Testis (tissue), 3 donors: ENCODE data around the gene HEG1. TPM values are rescaled to one million over a fixed set of nuclear protein-coding genes. Genes with fewer than 3 reads are reported as not detected.

ENCODE experiments used
- DNase-seq: peaks from one replicate; pipeline ENCODE4 v3.0.0-alpha.2; 2019
- H3K27ac ChIP-seq, 2 donors: fragments of 200-600 bp; sonication (generic); one replicate each; pipeline ENCODE4 v1.5.1; 2019
- H3K27me3 ChIP-seq: fragments of 200-600 bp; sonication (generic); one replicate; pipeline ENCODE4 v1.5.1; 2019
- H3K36me3 ChIP-seq: fragments of 200-600 bp; sonication (generic); one replicate; pipeline ENCODE4 v1.5.1; 2017; ENCODE audit warnings: low read depth; ENCODE audit errors: missing control alignments
- H3K4me1 ChIP-seq: fragments of 200-600 bp; sonication (generic); one replicate; pipeline ENCODE4 v1.5.1; 2019
- H3K4me3 ChIP-seq, 2 donors: fragments of 200-600 bp; sonication (generic); one replicate each; pipeline ENCODE4 v1.5.1; 2017 to 2019
- H3K9me3 ChIP-seq: fragments of 200-600 bp; sonication (generic); one replicate; pipeline ENCODE4 v1.5.1; 2017
- CTCF ChIP-seq, 3 experiments: fragments of 450-650 bp in 2 of 3; fragments of 200-600 bp in 1 of 3; sonication (generic) in 1 of 3; IDR thresholded peaks; one replicate each; pipeline ENCODE4 v1.5.1; 2016 to 2019; ENCODE audit warnings: antibody characterized with exemption in 3 of 3, mild to moderate bottlenecking in 2 of 3, moderate library complexity in 1 of 3
- POLR2A ChIP-seq: fragments of 450-650 bp; IDR thresholded peaks from one replicate; pipeline ENCODE4 v1.6.1; 2017; ENCODE audit warnings: antibody characterized with exemption, mild to moderate bottlenecking, moderate library complexity
- WGBS, 2 donors: methylation state at CpG; one replicate each; pipeline ENCODE4 v1.1.5; 2018; 5-methylcytosine and 5-hydroxymethylcytosine counted together
- intact Hi-C: fragments of 100-400 bp; cut with DNase I; formaldehyde crosslinking; loops from one replicate; pipeline ENCODE4 v1.15.1; 2023; ENCODE audit warnings: low total_unique reads
- polyA plus RNA-seq: library from polyadenylated mRNA; stranded (reverse); fragments of 350-450 nt; fragmentation: Illumina TruSeq; extraction: RNeasy Lipid Tissue Mini Kit (QIAGEN cat#74804); gene quantifications from one replicate; pipeline ENCODE4 v1.2.3, GENCODE V29; 2014; ENCODE audit warnings: low read depth, low replicate concordance; ENCODE audit not compliant: insufficient read depth
- total RNA-seq, 2 donors: library from RNA; depleted of rRNA; stranded (reverse); fragments of >200 nt; gene quantifications; one replicate each; pipeline ENCODE4 v1.2.3, GENCODE V29; 2016

The HEG1 gene
- total and polyA plus RNA-seq, 3 donors from 2014 or later, result 50.3 to 160 (median 120) TPM

GRCh38 chr3:124993466-124993865 is 62.3 kb downstream of the HEG1 start:
- intact Hi-C loops, result loop anchor here (10.0 kb wide), 1 partner anchor 171 kb away; no protein-coding TSS in a partner anchor
- no peak for DNase-seq
- H3K9me3 ChIP-seq, result no peaks in the 10 kb centered on the region
- WGBS, 2 donors, result 82 to 84% methylated on average over 7 of the region's 7 CpGs
- no peak overlapping the region for H3K27ac ChIP-seq
- H3K4me3 ChIP-seq, result no peak overlapping the region
- TF ChIP-seq POLR2A (no peak), CTCF (IDR thresholded peaks at IDR 0.05) (no peak)
- H3K4me1 ChIP-seq, result peaks cover 7% of the 10 kb centered on the region
- no peaks in the 10 kb centered on the region for H3K27me3 ChIP-seq
- no peaks in the 10 kb centered on the region for H3K36me3 ChIP-seq

- Histone ChIP-seq H3K27me3 (no peaks in the 10 kb centered on the region), H3K4me3 (no peak overlapping the region), H3K27ac (no peak overlapping the region), H3K4me1 (peaks cover 7% of the 10 kb centered on the region), H3K36me3 (no peaks in the 10 kb centered on the region), H3K9me3 (no peaks in the 10 kb centered on the region)
- intact Hi-C loops, result loop anchor here (10.0 kb wide), 1 partner anchor 173 kb away; no protein-coding TSS in a partner anchor
- TF ChIP-seq POLR2A (no peak), CTCF (IDR thresholded peaks at IDR 0.05) (no peak)
- no peak for DNase-seq
- 77 to 93% methylated on average over 5 of the region's 5 CpGs for WGBS, 2 donors
Measured at GRCh38 chr3:124992041-124992440, 63.8 kb downstream of the HEG1 start.

GRCh38 chr3:124986192-124987143 is 69.3 kb downstream of the HEG1 start:
- Histone ChIP-seq H3K9me3 (no peaks in the 10 kb centered on the region), H3K4me1 (no peaks in the 10 kb centered on the region), H3K4me3 (no peak overlapping the region), H3K27me3 (no peaks in the 10 kb centered on the region), H3K36me3 (no peaks in the 10 kb centered on the region), H3K27ac (no peak overlapping the region)
- WGBS, 2 donors, result 59 to 61% methylated on average over 4 to 7 of the region's 7 CpGs
- peak; percentile 67 for DNase-seq
- peak; percentile 19 to 55 (median 34) for TF ChIP-seq CTCF (IDR thresholded peaks at IDR 0.05)
- no peak for TF ChIP-seq POLR2A
- intact Hi-C loops, result no loop called here

- 80 to 83% methylated on average over 4 of the region's 4 CpGs for WGBS, 2 donors
- H3K27ac ChIP-seq, result no peak overlapping the region
- no peak for DNase-seq
- no peaks in the 10 kb centered on the region for H3K4me1 ChIP-seq
- H3K27me3 ChIP-seq, result no peaks in the 10 kb centered on the region
- no peaks in the 10 kb centered on the region for H3K36me3 ChIP-seq
- H3K9me3 ChIP-seq, result no peaks in the 10 kb centered on the region
- intact Hi-C loops, result no loop called here
- TF ChIP-seq CTCF (IDR thresholded peaks at IDR 0.05), result no peak
- TF ChIP-seq POLR2A, result no peak
- H3K4me3 ChIP-seq, result no peak overlapping the region
Measured at GRCh38 chr3:124985349-124985748, 70.4 kb downstream of the HEG1 start.
